Measurements from ENCODE around the gene UVRAG.

UVRAG gene

GRCh38 chr11:76131142-76131541, 316.1 kb downstream of the UVRAG start:
- Histone ChIP-seq H3K4me1 (no peaks in the 10 kb centered on the region), H3K36me3 (replicated peaks) (no peaks in the 10 kb centered on the region), H3K9me3 (no peaks in the 10 kb centered on the region), H3K27me3 (ENCODE audit: low read depth) (no peaks in the 10 kb centered on the region), H3K4me3 (no peak overlapping the region)
- in situ Hi-C loops (cut with MboI; ENCODE audit: low sequenced_read_pairs) = no loop called here
- DNase-seq (ENCODE audit: low spot score in 2 of 2) = no peak

DNA sequence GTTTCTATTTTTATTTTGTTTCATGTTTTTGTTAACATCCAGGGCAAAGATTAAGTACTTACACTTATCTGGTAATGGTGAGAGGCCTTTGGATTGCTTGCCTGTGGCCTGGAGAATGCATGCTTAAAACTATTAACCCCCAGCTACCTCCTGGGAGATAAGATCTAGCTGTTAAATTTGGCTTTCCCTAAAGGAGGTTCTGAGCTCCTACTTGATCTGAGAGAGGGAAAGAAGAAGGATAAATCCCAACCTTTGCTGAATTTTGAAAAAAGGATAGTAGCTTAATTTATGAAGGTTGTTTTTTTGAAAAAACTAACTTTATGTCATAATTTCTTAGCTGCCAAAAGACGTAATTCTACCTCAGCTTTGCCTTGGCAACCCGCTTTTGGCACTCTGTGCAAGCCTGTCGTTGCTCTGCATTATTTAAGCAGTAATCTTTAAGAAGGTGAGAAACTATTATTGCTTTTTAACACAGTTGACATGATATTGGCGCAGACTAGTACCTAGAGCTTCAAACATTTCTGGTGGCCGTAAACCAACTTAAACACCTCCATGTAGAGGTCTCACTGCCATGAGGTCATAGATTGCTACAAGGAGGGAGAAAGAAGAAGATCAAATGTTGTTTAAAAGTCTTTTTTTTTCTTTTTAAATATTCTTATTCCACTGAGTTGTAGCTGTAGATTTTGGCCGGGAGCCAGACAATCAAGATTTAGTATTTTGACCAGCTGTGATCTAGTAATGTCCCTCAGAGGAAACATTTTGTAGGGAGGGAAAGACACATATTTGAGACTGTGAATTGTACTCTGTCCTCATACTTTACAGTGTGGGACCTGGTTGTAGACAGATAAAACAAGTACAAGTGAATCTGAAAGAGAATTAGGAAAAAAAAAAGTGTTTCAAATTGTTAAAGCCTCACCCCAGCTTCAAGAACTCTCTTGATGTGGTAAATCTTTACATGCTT, 316.9 kb downstream of the UVRAG start:
- no peak overlapping the region for H3K4me3 ChIP-seq
- in situ Hi-C loops (cut with MboI; ENCODE audit: low sequenced_read_pairs) = no loop called here
- H3K27me3 ChIP-seq (ENCODE audit: low read depth) = no peaks in the 10 kb centered on the region
- DNase-seq (ENCODE audit: low spot score in 2 of 2) = no peak
- no peaks in the 10 kb centered on the region for H3K9me3 ChIP-seq
- no peaks in the 10 kb centered on the region for H3K36me3 ChIP-seq (replicated peaks)
- H3K4me1 ChIP-seq = no peaks in the 10 kb centered on the region

DNA sequence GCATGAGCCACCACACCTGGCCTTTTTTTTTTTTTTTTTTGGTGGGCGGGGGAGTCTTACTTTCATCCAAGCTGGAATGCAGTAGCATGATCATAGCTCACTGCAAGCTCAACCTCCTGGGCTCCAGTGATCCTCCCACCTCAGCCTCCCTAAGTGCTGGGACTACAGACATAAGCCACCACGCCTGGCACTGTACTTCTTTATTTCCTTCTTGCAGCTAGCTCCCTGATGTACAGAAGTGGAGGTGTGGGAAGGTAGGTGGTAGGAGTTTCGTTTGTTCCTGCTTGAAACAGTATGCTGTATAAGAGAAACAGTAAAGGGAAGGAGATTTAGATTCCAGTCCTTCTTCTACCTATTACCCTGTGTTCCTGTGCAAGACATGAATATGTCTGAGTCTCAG, 319.2 kb downstream of the UVRAG start:
- H3K9me3 ChIP-seq = no peaks in the 10 kb centered on the region
- H3K36me3 ChIP-seq (replicated peaks) = no peaks in the 10 kb centered on the region
- DNase-seq (ENCODE audit: low spot score in 2 of 2) = no peak
- H3K27me3 ChIP-seq (ENCODE audit: low read depth) = no peaks in the 10 kb centered on the region
- no peak overlapping the region for H3K4me3 ChIP-seq
- H3K4me1 ChIP-seq = no peaks in the 10 kb centered on the region
- in situ Hi-C loops (cut with MboI; ENCODE audit: low sequenced_read_pairs) = no loop called here

DNA sequence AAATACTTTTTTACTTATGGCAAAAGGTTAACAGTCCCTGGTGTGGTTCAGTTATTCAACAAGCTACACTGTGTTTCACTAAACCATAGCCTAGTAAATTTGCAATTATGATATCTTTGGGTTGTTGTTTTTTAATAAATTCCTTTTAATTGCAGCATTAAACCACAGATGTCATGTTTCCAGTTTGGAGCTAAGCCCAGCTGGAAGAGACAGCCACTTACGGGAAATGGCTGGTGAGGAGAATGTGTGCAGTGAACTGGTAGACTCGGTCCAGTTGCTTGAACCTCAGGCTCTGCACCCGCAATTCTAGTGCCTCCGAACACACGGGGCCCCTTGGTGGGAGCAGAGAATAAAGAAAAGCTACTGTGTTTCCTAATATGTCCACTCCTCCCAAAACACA, 320.5 kb downstream of the UVRAG start:
- 0 out of 2 replicates have a peak, but pooled peaks cover 1% of the 10 kb centered on the region for H3K36me3 ChIP-seq (replicated peaks)
- in situ Hi-C loops (cut with MboI; ENCODE audit: low sequenced_read_pairs) = no loop called here
- H3K4me1 ChIP-seq = no peaks in the 10 kb centered on the region
- no peak for DNase-seq (ENCODE audit: low spot score in 2 of 2)
- H3K9me3 ChIP-seq = no peaks in the 10 kb centered on the region
- no peak overlapping the region for H3K4me3 ChIP-seq
- H3K27me3 ChIP-seq (ENCODE audit: low read depth) = no peaks in the 10 kb centered on the region

- DNase-seq (ENCODE audit: low spot score in 2 of 2) = no peak
- H3K4me1 ChIP-seq = no peaks in the 10 kb centered on the region
- no peaks in the 10 kb centered on the region for H3K9me3 ChIP-seq
- no peak overlapping the region for H3K4me3 ChIP-seq
- H3K27me3 ChIP-seq (ENCODE audit: low read depth) = no peaks in the 10 kb centered on the region
- in situ Hi-C loops (cut with MboI; ENCODE audit: low sequenced_read_pairs) = no loop called here
- 0 out of 2 replicates have a peak, but pooled peaks cover 8% of the 10 kb centered on the region for H3K36me3 ChIP-seq (replicated peaks)
Observed at GRCh38 chr11:76139314-76139713, 324.3 kb downstream of the UVRAG start.

DNA sequence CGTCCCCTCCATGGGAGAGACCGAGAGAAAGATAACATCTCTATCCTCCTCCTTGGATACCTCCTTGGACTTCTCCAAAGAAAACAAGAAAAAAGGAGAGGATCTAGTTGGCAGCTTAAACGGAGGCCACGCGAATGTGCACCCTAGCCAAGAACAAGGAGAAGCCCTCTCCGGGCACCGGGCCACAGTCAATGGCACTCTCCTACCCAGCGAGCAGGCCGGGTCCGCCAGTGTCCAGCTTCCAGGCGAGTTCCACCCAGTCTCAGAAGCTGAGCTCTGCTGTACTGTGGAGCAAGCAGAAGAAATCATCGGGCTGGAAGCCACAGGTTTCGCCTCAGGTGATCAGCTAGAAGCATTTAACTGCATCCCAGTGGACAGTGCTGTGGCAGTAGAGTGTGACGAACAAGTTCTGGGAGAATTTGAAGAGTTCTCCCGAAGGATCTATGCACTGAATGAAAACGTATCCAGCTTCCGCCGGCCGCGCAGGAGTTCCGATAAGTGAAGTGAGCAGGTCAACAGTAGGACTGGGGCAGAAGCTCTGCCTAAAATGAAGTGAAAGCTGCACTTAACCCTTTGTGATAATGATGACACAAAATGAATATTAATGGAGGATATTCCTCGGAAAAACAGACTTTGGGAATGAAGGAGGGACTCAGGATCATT, 326.0 kb downstream of the UVRAG start:
- H3K9me3 ChIP-seq = no peaks in the 10 kb centered on the region
- no peak for DNase-seq (ENCODE audit: low spot score in 2 of 2)
- no peaks in the 10 kb centered on the region for H3K27me3 ChIP-seq (ENCODE audit: low read depth)
- 0 out of 2 replicates have a peak, but pooled peaks cover 8% of the 10 kb centered on the region for H3K36me3 ChIP-seq (replicated peaks)
- in situ Hi-C loops (cut with MboI; ENCODE audit: low sequenced_read_pairs) = no loop called here
- no peak overlapping the region for H3K4me3 ChIP-seq
- no peaks in the 10 kb centered on the region for H3K4me1 ChIP-seq

- no peak for DNase-seq (ENCODE audit: low spot score in 2 of 2)
- Histone ChIP-seq H3K4me1 (no peaks in the 10 kb centered on the region), H3K9me3 (no peaks in the 10 kb centered on the region; the same call in 1 of the 2 replicates), H3K4me3 (no peak overlapping the region), H3K27me3 (ENCODE audit: low read depth) (no peaks in the 10 kb centered on the region), H3K36me3 (replicated peaks) (0 out of 2 replicates have a peak, but pooled peaks cover 8% of the 10 kb centered on the region)
- in situ Hi-C loops (cut with MboI; ENCODE audit: low sequenced_read_pairs) = no loop called here
Observed at GRCh38 chr11:76141901-76142588, 327.0 kb downstream of the UVRAG start.

DNA sequence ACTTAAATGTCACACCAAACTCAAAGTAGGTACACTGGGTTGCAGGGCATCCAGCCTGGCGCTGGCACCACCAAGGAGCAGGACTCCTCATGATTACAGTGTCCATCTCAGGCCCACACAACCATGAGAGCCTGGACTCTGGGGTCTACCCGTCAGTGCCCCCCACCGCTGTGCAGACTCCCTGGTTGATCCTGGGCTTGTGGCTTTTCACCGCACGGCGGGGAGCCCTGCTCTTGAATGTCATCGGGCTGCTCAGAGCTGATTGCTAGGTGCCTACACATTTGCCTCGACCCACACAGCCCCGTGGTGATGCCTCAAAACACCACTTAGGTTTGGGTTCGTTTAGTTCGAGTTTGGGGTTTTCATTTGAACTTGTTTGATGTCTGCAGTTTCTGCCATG, 328.3 kb downstream of the UVRAG start:
- in situ Hi-C loops (cut with MboI; ENCODE audit: low sequenced_read_pairs) = no loop called here

GRCh38 chr11:76147106-76147740, 332.2 kb downstream of the UVRAG start:
- in situ Hi-C loops (cut with MboI; ENCODE audit: low sequenced_read_pairs) = loop anchor here (5.0 kb wide), 1 partner anchor 255 kb away; no protein-coding TSS in a partner anchor
- H3K36me3 ChIP-seq (replicated peaks) = no peaks in the 10 kb centered on the region

More for the DNA sequence above, 328.3 kb downstream of the UVRAG start:
- H3K9me3 ChIP-seq = no peaks in the 10 kb centered on the region; the same call in 1 of the 2 replicates
- H3K36me3 ChIP-seq (replicated peaks) = 0 out of 2 replicates have a peak, but pooled peaks cover 8% of the 10 kb centered on the region
- DNase-seq (ENCODE audit: low spot score in 2 of 2) = no peak
- H3K27me3 ChIP-seq (ENCODE audit: low read depth) = no peaks in the 10 kb centered on the region
- H3K4me3 ChIP-seq = no peak overlapping the region
- no peaks in the 10 kb centered on the region for H3K4me1 ChIP-seq

GRCh38 chr11:76148231-76148630, 333.2 kb downstream of the UVRAG start:
- no peak overlapping the region for H3K4me3 ChIP-seq
- H3K36me3 ChIP-seq (replicated peaks) = no peaks in the 10 kb centered on the region
- H3K4me1 ChIP-seq = peaks cover 8% of the 10 kb centered on the region; the same call in 1 of the 2 replicates
- no peaks in the 10 kb centered on the region; the same call in 1 of the 2 replicates for H3K9me3 ChIP-seq
- in situ Hi-C loops (cut with MboI; ENCODE audit: low sequenced_read_pairs) = loop anchor here (5.0 kb wide), 1 partner anchor 256 kb away; no protein-coding TSS in a partner anchor
- H3K27me3 ChIP-seq (ENCODE audit: low read depth) = no peaks in the 10 kb centered on the region
- DNase-seq (ENCODE audit: low spot score in 2 of 2) = no peak

More at GRCh38 chr11:76147106-76147740, 332.2 kb downstream of the UVRAG start:
- Histone ChIP-seq H3K4me3 (no peak overlapping the region), H3K9me3 (no peaks in the 10 kb centered on the region; the same call in 1 of the 2 replicates), H3K4me1 (peaks cover 6% of the 10 kb centered on the region; the same call in 1 of the 2 replicates), H3K27me3 (ENCODE audit: low read depth) (no peaks in the 10 kb centered on the region)
- DNase-seq (ENCODE audit: low spot score in 2 of 2) = no peak

GRCh38 chr11:76148941-76149613, 334.1 kb downstream of the UVRAG start:
- H3K36me3 ChIP-seq (replicated peaks) = no peaks in the 10 kb centered on the region
- H3K4me3 ChIP-seq = no peak overlapping the region
- H3K27me3 ChIP-seq (ENCODE audit: low read depth) = no peaks in the 10 kb centered on the region
- no peak for DNase-seq (ENCODE audit: low spot score in 2 of 2)
- in situ Hi-C loops (cut with MboI; ENCODE audit: low sequenced_read_pairs) = loop anchor here (5.0 kb wide), 1 partner anchor 257 kb away; no protein-coding TSS in a partner anchor
- no peaks in the 10 kb centered on the region; the same call in 1 of the 2 replicates for H3K9me3 ChIP-seq
- peaks cover 8% of the 10 kb centered on the region; the same call in 1 of the 2 replicates for H3K4me1 ChIP-seq

GRCh38 chr11:76149713-76150112, 334.7 kb downstream of the UVRAG start:
- no peaks in the 10 kb centered on the region; the same call in 1 of the 2 replicates for H3K9me3 ChIP-seq
- H3K36me3 ChIP-seq (replicated peaks) = no peaks in the 10 kb centered on the region
- in situ Hi-C loops (cut with MboI; ENCODE audit: low sequenced_read_pairs) = loop anchor here (5.0 kb wide), 1 partner anchor 257 kb away; no protein-coding TSS in a partner anchor
- no peaks in the 10 kb centered on the region for H3K27me3 ChIP-seq (ENCODE audit: low read depth)
- H3K4me3 ChIP-seq = no peak overlapping the region
- H3K4me1 ChIP-seq = peaks cover 8% of the 10 kb centered on the region; the same call in 1 of the 2 replicates
- no peak for DNase-seq (ENCODE audit: low spot score in 2 of 2)
